GM12875 (cell line): ENCODE measurements around the gene CLEC12A.
"Not testable (repeated sequence)": the region's sequence is repeated elsewhere in the genome, so short reads cannot be mapped to it uniquely, and the experiment has no call there.

Experiments used
- H3K4me3 ChIP-seq: one replicate; pipeline ENCODE4 v1.5.1; 2011; ENCODE audit warnings: low read depth, low read length, control low read depth
- TF ChIP-seq, protein P1 (sequence below): IDR thresholded peaks from 2 replicates; pipeline ENCODE4 v1.5.1; 2011; ENCODE audit warnings: low read depth, mild to moderate bottlenecking, control low read depth, inconsistent platforms, low read length, moderate library complexity, borderline replicate concordance; ENCODE audit not compliant: insufficient read depth

Gene CLEC12A

DNA sequence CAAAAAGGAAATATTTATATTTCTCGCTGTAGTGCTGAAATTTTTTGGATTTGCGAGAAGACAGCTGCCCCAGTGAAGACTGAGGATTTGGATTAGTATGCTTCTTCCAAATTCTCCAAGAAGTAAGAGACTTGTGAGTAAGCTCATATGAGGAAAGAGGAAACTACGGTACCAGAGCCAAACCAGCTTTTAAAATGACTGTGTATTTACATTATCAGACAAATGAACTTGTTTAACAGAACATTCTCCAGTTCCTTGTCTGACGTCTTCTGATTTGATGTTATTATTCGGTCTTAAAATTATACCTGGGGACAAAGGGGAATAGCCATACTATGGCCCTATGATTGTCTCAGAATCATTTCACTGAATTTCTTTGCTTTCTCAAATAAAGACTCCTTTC, 47.2 kb downstream of the CLEC12A start:
- no peak overlapping the region for H3K4me3 ChIP-seq
- TF ChIP-seq, protein P1, sequence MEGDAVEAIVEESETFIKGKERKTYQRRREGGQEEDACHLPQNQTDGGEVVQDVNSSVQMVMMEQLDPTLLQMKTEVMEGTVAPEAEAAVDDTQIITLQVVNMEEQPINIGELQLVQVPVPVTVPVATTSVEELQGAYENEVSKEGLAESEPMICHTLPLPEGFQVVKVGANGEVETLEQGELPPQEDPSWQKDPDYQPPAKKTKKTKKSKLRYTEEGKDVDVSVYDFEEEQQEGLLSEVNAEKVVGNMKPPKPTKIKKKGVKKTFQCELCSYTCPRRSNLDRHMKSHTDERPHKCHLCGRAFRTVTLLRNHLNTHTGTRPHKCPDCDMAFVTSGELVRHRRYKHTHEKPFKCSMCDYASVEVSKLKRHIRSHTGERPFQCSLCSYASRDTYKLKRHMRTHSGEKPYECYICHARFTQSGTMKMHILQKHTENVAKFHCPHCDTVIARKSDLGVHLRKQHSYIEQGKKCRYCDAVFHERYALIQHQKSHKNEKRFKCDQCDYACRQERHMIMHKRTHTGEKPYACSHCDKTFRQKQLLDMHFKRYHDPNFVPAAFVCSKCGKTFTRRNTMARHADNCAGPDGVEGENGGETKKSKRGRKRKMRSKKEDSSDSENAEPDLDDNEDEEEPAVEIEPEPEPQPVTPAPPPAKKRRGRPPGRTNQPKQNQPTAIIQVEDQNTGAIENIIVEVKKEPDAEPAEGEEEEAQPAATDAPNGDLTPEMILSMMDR, result no peak

DNA sequence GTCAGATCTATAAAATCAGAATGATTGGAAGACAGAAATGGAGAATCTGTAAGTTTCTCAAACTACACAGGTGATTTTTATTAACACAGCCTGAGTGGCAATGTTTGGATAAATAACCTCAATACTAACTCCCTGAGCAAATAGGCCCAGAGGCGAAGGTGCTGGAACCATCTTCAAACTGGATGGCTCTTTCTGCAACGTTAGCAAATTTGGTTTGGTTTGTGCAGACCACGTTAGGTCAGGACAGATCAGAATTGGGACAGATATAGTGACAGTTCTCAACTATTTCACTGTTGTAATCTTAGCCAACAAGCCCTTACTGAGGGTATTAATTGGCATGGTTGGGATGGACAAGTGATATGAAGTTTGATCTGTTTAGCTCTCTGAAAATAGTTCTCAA, 50.1 kb downstream of the CLEC12A start:
- no peak overlapping the region for H3K4me3 ChIP-seq
- TF ChIP-seq, protein P1, result no peak

DNA sequence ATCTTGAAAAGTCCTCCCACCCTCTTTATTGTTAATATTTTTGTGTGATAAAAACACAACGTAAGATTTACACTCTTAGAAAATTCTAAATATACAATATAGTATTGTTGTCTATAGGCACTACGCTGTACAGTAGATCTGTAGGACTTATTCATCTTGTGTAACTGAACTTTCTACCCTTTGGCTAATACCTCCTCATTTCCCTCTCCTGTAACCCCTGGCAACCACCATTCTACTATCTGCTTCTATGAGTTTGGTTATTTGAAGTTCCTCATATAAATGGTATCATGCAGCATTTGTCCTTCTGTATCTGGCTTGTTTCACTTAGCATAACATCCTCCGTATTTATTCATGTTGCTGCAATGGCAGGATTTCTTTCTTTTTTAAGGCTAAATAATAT, 54.0 kb downstream of the CLEC12A start:
- TF ChIP-seq, protein P1, result no peak
- H3K4me3 ChIP-seq, result no peak overlapping the region

DNA sequence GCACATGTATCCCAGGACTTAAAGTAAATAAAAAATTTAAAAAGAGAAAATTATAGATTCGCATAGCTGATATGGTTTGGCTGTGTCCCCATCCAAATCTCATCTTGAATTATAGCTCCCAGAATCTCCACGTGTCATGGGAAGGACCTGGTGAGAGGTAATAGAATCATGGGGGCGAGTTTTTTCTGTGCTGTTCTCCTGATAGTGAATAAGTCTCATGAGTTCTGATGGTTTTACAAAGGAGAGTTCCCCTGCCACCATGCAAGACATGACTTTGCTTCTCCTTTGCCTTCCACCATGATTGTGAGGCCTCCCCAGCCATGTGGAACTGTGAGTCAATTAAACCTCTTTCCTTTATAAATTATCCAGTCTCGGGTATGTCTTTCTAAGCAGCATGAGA, 55.5 kb downstream of the CLEC12A start:
- not testable (repeated sequence) for H3K4me3 ChIP-seq

DNA sequence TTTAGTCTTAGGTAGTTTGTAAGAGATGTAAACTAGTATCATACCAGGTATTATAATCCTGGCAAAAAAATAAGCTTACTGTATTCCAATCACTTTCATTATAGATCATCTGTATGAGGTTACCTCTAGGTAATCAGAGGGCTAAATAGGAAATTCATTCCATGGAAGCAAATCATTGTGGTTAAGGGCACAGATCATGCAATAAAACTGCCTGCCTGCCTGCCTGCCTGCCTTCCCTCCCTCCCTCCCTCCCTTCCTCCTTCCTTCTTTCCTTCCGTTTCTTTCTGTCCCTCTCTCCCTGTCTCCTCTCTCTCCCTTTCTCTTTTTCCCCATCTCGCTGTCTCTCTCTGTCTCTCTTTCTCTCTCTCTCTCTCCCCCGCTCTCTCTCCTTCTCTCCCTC, 56.1 kb downstream of the CLEC12A start:
- H3K4me3 ChIP-seq, result no peak overlapping the region
- TF ChIP-seq, protein P1, result no peak

DNA sequence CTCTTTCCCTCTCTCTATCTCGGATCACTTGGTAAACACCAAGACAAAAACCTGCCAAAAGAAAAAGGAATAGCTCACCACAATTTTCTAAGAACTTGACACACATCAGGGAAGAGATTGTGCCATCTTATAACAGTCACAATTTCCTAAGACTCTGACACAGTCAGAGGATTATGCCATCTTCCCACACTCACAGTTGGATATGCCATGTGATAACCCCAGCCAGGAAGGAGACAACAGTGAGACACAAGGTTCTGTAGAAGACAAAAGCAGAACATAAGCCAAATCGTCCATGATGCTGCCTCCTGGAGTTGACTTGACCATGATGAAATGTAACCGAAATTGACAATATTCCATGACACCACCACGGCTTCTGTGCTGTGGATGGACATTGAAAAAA, 56.5 kb downstream of the CLEC12A start:
- TF ChIP-seq, protein P1, result no peak
- no peak overlapping the region for H3K4me3 ChIP-seq

DNA sequence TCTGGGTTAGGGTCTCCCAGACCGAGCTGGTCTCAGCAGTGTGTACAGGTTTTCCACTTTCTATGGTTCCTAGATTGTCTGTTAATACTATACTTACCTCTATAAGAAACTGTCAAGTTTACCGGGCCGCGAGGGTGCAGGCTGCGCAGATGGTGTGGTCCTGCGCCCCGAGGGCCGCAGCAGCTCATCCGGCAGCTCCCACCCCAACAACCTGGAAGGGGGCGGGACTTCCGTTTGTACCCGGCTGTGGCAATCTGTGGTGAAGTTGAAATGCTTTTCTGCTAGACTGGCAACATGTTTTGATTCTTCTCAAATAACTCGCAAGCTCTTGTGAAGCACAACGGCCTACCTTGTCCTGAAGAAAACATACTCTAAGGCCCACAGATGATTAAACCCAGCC, 59.2 kb downstream of the CLEC12A start, which contains the start of gene CLEC9A:
TSS of gene CLEC9A (plus strand) at position 237 of the 400 bp plus-strand sequence. CDS start 22,006 bp downstream, outside the sequence.
- TF ChIP-seq, protein P1, result no peak
- H3K4me3 ChIP-seq, result no peak within 1 kb of the TSS

DNA sequence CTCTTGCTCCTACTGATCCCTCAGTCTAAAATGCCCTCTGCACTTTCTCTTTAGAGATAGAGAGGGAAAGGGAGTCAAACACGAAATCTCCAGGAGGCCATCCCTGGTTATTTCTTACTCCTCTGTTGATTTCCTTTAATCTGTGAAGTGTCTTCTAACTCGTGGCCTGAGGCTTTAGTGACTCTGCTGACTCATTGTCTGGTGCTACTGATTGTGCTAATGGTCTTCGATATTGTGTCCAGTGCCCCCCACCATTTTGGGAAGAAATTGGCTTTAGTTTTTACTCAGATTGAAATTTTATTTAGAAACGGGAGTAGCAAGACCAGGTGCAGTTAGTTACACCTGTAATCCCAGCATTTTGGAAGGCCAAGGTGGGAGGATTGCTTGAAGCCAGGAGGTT, 60.1 kb downstream of the CLEC12A start:
- TF ChIP-seq, protein P1, result no peak
- no peak overlapping the region for H3K4me3 ChIP-seq
